AG04449 (cell line): Measurements from ENCODE around the gene PEA15.

ENCODE experiments used
- CTCF ChIA-PET: fragments of 350-600 bp; formaldehyde crosslinking; extraction: SDS; loops from one replicate; lab custom pipeline; 2021; ENCODE audit warnings: antibody characterized with exemption; lab: Yijun Ruan, JAX
- POLR2A ChIA-PET: fragments of 400-600, 350-600 bp; formaldehyde crosslinking; extraction: SDS; loops from one replicate; lab custom pipeline; 2020; ENCODE audit warnings: antibody characterized with exemption, inconsistent platforms; lab: Yijun Ruan, JAX
- DNase-seq: peaks from one replicate; pipeline ENCODE4 v3.0.0-alpha.2; 2010; ENCODE audit warnings: low read depth, low spot score
- H3K4me3 ChIP-seq: 2 replicates; pipeline ENCODE4 v1.5.1; 2011; ENCODE audit warnings: low read depth, mild to moderate bottlenecking, control low read depth, low read length
- TF ChIP-seq, protein P1 (sequence below): IDR thresholded peaks from one replicate; pipeline ENCODE4 v1.5.1; 2011; ENCODE audit warnings: mild to moderate bottlenecking, moderate library complexity, low read length, control low read depth, inconsistent platforms; ENCODE audit not compliant: insufficient read depth; ENCODE audit errors: missing control alignments

Gene PEA15

DNA sequence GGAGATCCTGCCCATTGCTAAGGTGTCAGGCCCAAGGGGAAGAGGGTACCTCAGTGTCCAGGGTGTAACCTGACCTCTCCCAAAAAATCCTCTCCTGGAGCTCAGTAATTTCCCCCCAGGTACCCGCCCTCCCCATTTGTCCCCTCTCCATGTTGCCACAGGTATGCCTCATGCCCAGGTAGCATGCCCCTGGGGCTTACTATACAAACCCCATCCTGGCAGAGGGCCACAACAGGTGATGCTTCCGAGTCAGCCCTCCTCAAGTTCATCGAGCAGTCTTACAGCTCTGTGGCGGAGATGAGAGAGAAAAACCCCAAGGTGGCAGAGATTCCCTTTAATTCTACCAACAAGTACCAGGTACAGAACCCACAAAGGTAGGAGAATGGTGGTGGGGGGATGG lies 38.1 kb upstream of the PEA15 start:
- TF ChIP-seq, protein P1, sequence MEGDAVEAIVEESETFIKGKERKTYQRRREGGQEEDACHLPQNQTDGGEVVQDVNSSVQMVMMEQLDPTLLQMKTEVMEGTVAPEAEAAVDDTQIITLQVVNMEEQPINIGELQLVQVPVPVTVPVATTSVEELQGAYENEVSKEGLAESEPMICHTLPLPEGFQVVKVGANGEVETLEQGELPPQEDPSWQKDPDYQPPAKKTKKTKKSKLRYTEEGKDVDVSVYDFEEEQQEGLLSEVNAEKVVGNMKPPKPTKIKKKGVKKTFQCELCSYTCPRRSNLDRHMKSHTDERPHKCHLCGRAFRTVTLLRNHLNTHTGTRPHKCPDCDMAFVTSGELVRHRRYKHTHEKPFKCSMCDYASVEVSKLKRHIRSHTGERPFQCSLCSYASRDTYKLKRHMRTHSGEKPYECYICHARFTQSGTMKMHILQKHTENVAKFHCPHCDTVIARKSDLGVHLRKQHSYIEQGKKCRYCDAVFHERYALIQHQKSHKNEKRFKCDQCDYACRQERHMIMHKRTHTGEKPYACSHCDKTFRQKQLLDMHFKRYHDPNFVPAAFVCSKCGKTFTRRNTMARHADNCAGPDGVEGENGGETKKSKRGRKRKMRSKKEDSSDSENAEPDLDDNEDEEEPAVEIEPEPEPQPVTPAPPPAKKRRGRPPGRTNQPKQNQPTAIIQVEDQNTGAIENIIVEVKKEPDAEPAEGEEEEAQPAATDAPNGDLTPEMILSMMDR = no peak
- no peak for DNase-seq
- H3K4me3 ChIP-seq = no peak overlapping the region
- ChIA-PET POLR2A (no interaction called here), CTCF (interaction anchor here (1.0 to 2.0 kb wide), 7 partner anchors 10 to 85 kb away, joined by 3 to 13 read pairs (median 5); no protein-coding TSS in a partner anchor)

DNA sequence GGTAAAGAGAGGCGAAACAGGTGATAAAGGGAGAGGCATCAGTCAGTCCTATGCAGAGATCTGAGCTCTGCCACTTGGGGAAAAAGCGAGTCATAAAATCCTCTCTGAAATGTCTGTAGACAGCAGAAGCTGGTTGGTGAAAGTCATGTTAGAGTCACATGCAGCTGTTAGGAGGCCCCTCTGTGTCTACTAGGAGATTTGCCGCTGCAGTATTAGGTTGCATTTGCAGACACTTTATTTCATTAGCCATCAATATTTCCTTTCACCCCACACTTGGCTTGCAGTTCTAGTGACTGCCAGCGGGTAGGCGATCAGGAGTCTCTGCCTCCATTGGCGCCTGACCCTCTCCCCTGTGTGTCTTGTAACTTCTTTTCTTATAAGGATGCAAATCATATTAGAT lies 37.6 kb upstream of the PEA15 start:
- TF ChIP-seq, protein P1 = no peak
- DNase-seq = no peak
- no peak overlapping the region for H3K4me3 ChIP-seq
- CTCF ChIA-PET = interaction anchor here (1.0 to 2.0 kb wide), 7 partner anchors 11 to 84 kb away, joined by 3 to 13 read pairs (median 5); no protein-coding TSS in a partner anchor
- POLR2A ChIA-PET = interaction anchor here (0.7 kb wide), 1 partner anchor 105 kb away, joined by 3 read pairs; no protein-coding TSS in a partner anchor

DNA sequence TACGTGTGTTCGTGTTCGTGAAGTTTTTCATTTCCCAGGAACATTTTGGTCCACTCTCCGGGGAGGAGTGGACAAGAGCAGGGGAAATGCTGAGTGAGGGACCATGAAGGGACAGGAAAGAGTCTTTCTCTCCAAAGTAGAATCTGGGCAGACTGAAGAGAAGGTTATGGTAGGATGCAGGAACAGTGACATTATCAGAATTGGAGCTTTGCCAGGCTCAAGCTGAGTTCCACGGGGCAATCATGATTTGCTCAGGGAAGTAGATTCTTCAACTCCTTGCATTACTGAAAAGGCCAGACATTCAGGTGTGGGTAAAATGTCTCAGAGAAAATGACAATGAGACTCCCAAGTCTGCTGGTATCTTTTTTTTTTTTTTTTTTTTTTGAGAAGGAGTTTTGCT lies 37.2 kb upstream of the PEA15 start:
- POLR2A ChIA-PET = interaction anchor here (0.7 kb wide), 1 partner anchor 105 kb away, joined by 3 read pairs; no protein-coding TSS in a partner anchor
- TF ChIP-seq, protein P1 = no peak
- H3K4me3 ChIP-seq = no peak overlapping the region
- CTCF ChIA-PET = interaction anchor here (1.3 to 2.0 kb wide), 6 partner anchors 11 to 84 kb away, joined by 3 to 13 read pairs (median 6); no protein-coding TSS in a partner anchor
- no peak for DNase-seq

DNA sequence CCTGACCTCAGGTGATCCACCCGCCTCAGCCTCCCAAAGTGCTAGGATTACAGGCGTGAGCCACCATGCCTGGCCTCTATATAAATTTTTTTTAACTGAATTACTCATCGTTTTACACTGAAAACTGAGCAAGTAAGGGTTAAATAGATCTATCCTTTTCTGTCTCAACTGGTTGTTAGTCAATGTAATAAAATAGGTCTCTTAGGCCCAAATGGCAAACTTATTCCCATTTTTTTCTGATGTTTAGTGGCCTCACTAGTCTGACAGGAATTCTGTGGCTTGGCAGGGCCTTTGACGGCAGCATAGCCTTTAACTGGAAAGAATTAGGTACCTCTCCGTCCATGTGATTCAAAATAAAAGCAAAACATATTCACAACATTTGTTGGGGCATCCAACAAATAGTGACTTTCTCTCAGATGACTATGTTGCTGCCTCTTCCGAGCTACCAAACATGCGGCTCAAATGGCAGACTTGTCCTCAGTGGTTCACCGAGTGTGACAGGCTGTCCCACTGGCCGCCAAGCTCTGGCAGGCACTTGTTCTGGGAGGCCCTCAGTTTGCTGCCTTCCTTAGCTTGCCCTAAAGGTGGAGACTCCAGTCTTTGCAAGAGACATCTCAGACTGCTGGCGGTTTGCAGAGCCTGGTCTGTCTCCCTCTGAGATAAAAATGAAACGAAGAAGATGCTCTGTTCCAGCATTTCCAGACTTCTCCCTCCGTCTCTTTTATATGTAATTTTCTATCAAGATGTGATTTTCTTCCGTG lies 36.4 kb upstream of the PEA15 start:
- H3K4me3 ChIP-seq = no peak overlapping the region
- TF ChIP-seq, protein P1 = no peak
- CTCF ChIA-PET = interaction anchor here (0.8 to 5.8 kb wide), 7 partner anchors 10 to 83 kb away, joined by 3 to 47 read pairs (median 7); partner anchors contain the start of gene CASQ1
- POLR2A ChIA-PET = no interaction called here
- DNase-seq = no peak

DNA sequence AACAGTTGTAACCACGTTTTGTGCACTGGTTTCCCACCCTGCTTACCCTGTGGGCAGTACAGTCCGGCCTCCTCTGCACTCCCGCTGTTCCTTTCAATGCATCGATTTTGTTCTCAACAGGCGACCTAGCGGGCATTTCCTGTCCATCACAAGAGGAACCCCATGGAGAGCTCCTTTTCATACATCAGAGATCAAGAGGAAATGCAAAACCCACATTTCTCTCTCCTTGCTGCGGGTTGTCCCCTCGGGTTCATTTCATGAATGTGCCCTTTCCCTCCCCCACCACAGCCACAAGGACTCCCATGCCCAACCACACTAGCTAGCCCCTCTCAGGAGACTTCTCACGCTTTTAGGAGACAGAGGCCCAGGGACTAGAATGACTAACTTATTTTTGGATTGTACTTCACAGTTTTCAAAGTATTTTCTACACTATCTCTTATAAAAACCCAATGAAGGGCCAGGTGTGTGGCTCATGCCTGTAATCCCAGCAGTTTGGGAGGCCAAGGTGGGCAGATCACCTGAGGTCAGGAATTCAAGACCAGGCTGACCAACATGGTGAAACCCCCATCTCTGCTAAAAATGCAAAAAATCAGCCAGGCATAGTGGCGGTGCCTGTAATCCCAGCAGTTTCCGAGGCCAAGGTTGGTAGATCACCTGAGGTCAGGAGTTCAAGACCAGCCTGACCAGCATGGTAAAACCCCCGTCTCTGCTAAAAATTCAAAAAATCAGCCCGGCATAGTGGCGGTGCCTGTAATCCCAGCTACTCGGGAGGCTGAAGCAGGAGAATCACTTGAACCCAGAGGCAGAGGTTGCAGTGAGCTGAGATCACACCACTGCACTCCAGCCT lies 35.4 kb upstream of the PEA15 start:
- TF ChIP-seq, protein P1 = no peak
- ChIA-PET CTCF (interaction anchor here (0.8 to 5.8 kb wide), 6 partner anchors 11 to 67 kb away, joined by 3 to 47 read pairs (median 3); partner anchors contain the start of gene CASQ1), POLR2A (no interaction called here)
- no peak for DNase-seq
- H3K4me3 ChIP-seq = no peak overlapping the region

DNA sequence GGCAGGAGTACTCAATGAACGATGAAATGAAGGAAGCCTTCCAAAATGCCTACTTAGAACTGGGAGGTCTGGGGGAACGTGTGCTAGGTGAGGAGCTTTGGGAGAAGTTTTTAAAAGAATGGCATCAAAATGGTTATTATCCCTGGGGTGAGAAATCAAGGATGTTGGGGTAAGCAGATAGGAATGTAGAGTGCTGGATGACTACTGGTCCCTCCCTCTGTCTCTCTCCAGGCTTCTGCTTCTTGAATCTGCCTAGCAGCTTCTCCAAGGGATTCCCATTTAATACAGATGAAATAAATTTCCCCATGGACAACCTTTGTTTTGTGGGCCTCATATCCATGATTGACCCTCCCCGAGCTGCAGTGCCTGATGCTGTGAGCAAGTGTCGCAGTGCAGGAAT lies 33.8 kb upstream of the PEA15 start:
- CTCF ChIA-PET = interaction anchor here (0.7 to 5.8 kb wide), 5 partner anchors 9 to 86 kb away, joined by 3 to 47 read pairs (median 5); partner anchors contain the start of gene CASQ1
- H3K4me3 ChIP-seq = no peak overlapping the region
- TF ChIP-seq, protein P1 = no peak
- no peak for DNase-seq
- POLR2A ChIA-PET = no interaction called here
